Omental fat pad (tissue), 4 donors: ENCODE measurements around the gene CCNG2. TPM values are rescaled to one million over a fixed set of nuclear protein-coding genes. Genes with fewer than 3 reads are reported as not detected.

Source experiments
- ATAC-seq: fragments of 150-250 bp; one replicate; pipeline ENCODE4 v1.9.1; 2016; ENCODE audit warnings: mild to moderate bottlenecking, moderate library complexity; ENCODE audit not compliant: low FRiP score
- DNase-seq: peaks from one replicate; pipeline ENCODE4 v3.0.0-alpha.2; 2019; ENCODE audit warnings: low spot score
- CTCF ChIP-seq, 3 donors: fragments of 450-650 bp; IDR thresholded peaks; one replicate each; pipeline ENCODE4 v1.5.1; 2016 to 2017; ENCODE audit warnings: antibody characterized with exemption in 3 of 3, mild to moderate bottlenecking in 3 of 3, moderate library complexity in 2 of 3
- total RNA-seq, 4 donors: library from RNA; depleted of rRNA; stranded (reverse); fragments of >200 nt; gene quantifications; one replicate each; pipeline ENCODE4 v1.1.0, GENCODE V29; 2016

CCNG2 gene
- total RNA-seq, 4 donors from 2014 or later = 21.6 to 64.8 (median 33.0) TPM

- no peak for ATAC-seq
- no peak for TF ChIP-seq CTCF (IDR thresholded peaks at IDR 0.05)
- DNase-seq = no peak
Observed at GRCh38 chr4:77122656-77123055, 34.4 kb upstream of the CCNG2 start.

- ATAC-seq (no peak), DNase-seq (no peak)
- TF ChIP-seq CTCF (IDR thresholded peaks at IDR 0.05) = no peak
Observed at GRCh38 chr4:77123411-77123810, 33.6 kb upstream of the CCNG2 start.

- no peak for TF ChIP-seq CTCF (IDR thresholded peaks at IDR 0.05)
- DNase-seq (no peak), ATAC-seq (no peak)
Observed at GRCh38 chr4:77124576-77124975, 32.4 kb upstream of the CCNG2 start.

GRCh38 chr4:77125961-77126360, 31.0 kb upstream of the CCNG2 start:
- ATAC-seq (no peak), DNase-seq (no peak)
- TF ChIP-seq CTCF (IDR thresholded peaks at IDR 0.05) = no peak

GRCh38 chr4:77126809-77127208, 30.2 kb upstream of the CCNG2 start:
- DNase-seq = no peak

GRCh38 chr4:77127215-77127614, 29.8 kb upstream of the CCNG2 start:
- ATAC-seq = no peak
- no peak for DNase-seq
- no peak for TF ChIP-seq CTCF (IDR thresholded peaks at IDR 0.05)

More at GRCh38 chr4:77126809-77127208, 30.2 kb upstream of the CCNG2 start:
- no peak for ATAC-seq
- TF ChIP-seq CTCF (IDR thresholded peaks at IDR 0.05) = no peak

- ATAC-seq = no peak
- DNase-seq = no peak
- TF ChIP-seq CTCF (IDR thresholded peaks at IDR 0.05) = no peak
Observed at GRCh38 chr4:77127837-77128621, 29.0 kb upstream of the CCNG2 start.
